ENCODE data around the gene IRF6. TPM values are rescaled to one million over a fixed set of nuclear protein-coding genes. Genes with fewer than 3 reads are reported as not detected.

The IRF6 gene
- total RNA-seq, 1 experiment from 2014 or later, result 17.2 TPM

GRCh38 chr1:209756615-209757445 is 49.1 kb downstream of the IRF6 start:
- ChIA-PET CTCF (interaction anchor here (0.6 to 1.6 kb wide), 3 partner anchors 8 to 11 kb away, joined by 3 to 4 read pairs (median 3); no protein-coding TSS in a partner anchor), POLR2A (interaction anchor here (1.0 kb wide), 1 partner anchor 121 kb away, joined by 6 read pairs; no protein-coding TSS in a partner anchor)
- Mint-ChIP-seq H3K27me3 (ENCODE audit: low read depth) (peaks cover 7% of the 10 kb centered on the region; the same call in 1 of the 2 replicates), H3K27ac (no peak overlapping the region), H3K36me3 (no peaks in the 10 kb centered on the region), H3K4me3 (no peak overlapping the region), H3K4me1 (no peaks in the 10 kb centered on the region), H3K9me3 (no peaks in the 10 kb centered on the region)
- TF ChIP-seq SMAD4 (CRISPR knock-in tag; IDR thresholded peaks at IDR 0.05), result no peak
- TF ChIP-seq ZNF425 (CRISPR knock-in tag; conservative IDR thresholded peaks at IDR 0.05), result no peak
- TF ChIP-seq ATF1 (CRISPR knock-in tag; IDR thresholded peaks at IDR 0.05), result no peak
- no peak for TF ChIP-seq NFATC4 (CRISPR knock-in tag; IDR thresholded peaks at IDR 0.05)
- no peak for TF ChIP-seq TEAD1 (CRISPR knock-in tag; IDR thresholded peaks at IDR 0.05)
- TF ChIP-seq ZNF532 (CRISPR knock-in tag; IDR thresholded peaks at IDR 0.05; ENCODE audit: borderline replicate concordance), result no peak
- no peak for TF ChIP-seq ZNF232 (CRISPR knock-in tag; IDR thresholded peaks at IDR 0.05)
- no peak for TF ChIP-seq PRRX2 (CRISPR knock-in tag; IDR thresholded peaks at IDR 0.05)
- no peak for TF ChIP-seq CBFB (CRISPR knock-in tag; IDR thresholded peaks at IDR 0.05; ENCODE audit: low read depth)
- TF ChIP-seq IRF1 (CRISPR knock-in tag; IDR thresholded peaks at IDR 0.05), result no peak
- TF ChIP-seq AFF4 (CRISPR knock-in tag; IDR thresholded peaks at IDR 0.05; ENCODE audit: borderline replicate concordance), result no peak
- no peak for TF ChIP-seq OVOL2 (CRISPR knock-in tag; IDR thresholded peaks at IDR 0.05; ENCODE audit: borderline replicate concordance)
- no peak for TF ChIP-seq E2F4 (CRISPR knock-in tag; IDR thresholded peaks at IDR 0.05; ENCODE audit: borderline replicate concordance, low read depth)
- TF ChIP-seq MLX (CRISPR knock-in tag; IDR thresholded peaks at IDR 0.05), result no peak
- TF ChIP-seq ZNF317 (CRISPR knock-in tag; IDR thresholded peaks at IDR 0.05; ENCODE audit: borderline replicate concordance, low read depth), result no peak
- no peak for TF ChIP-seq ZBTB43 (CRISPR knock-in tag; IDR thresholded peaks at IDR 0.05)
- 0 out of 2 replicates have a peak, but pooled peaks have one; percentile 24 for ATAC-seq
- DNase-seq (ENCODE audit: low spot score), result no peak
